GM12878 (cell line): ENCODE measurements around the gene TIMM17B. TPM values are rescaled to one million over a fixed set of nuclear protein-coding genes. Genes with fewer than 3 reads are reported as not detected.

ENCODE experiments used
- ASH2L ChIP-seq: fragments of 300-600, 200-600 bp; sonication (generic); IDR thresholded peaks from 2 replicates; pipeline ENCODE4 v1.6.1; 2017; ENCODE audit warnings: low read depth, mild to moderate bottlenecking, borderline replicate concordance
- EED ChIP-seq: sonication (generic); IDR thresholded peaks from 2 replicates; pipeline ENCODE4 v1.6.1; 2016; ENCODE audit warnings: antibody characterized with exemption, low read depth
- EGR1 ChIP-seq, 2 experiments: IDR thresholded peaks; 1 replicate in 1 of 2; 2 replicates in 1 of 2; pipeline ENCODE4 v1.6.1; 2011 to 2012; ENCODE audit warnings: low read depth in 2 of 2, low read length in 2 of 2, borderline replicate concordance in 1 of 2, mild to moderate bottlenecking in 1 of 2, moderate library complexity in 1 of 2
- EP300 ChIP-seq, 2 experiments: fragments of 150-350 bp in 1 of 2; IDR thresholded peaks; 2 replicates each; pipeline ENCODE4 v1.6.1; 2011 to 2012; ENCODE audit warnings: low read depth in 2 of 2, low read length in 2 of 2, borderline replicate concordance in 1 of 2, improper control_type of control experiment in 1 of 2, inconsistent platforms in 1 of 2; ENCODE audit not compliant: control insufficient read depth in 1 of 2
- GATAD2B ChIP-seq: fragments of 450-650 bp; conservative IDR thresholded peaks from 2 replicates; pipeline ENCODE4 v1.6.1; 2017; ENCODE audit warnings: low read depth, mild to moderate bottlenecking, moderate library complexity
- HCFC1 ChIP-seq: fragments of 150-350 bp; IDR thresholded peaks from 2 replicates; pipeline ENCODE4 v1.6.1; 2014; ENCODE audit warnings: low read length
- MEF2A ChIP-seq: IDR thresholded peaks from 2 replicates; pipeline ENCODE4 v1.6.1; 2011; ENCODE audit warnings: low read depth, mild to moderate bottlenecking, low read length, moderate library complexity; ENCODE audit not compliant: insufficient read depth
- MYB ChIP-seq: fragments of 150-350 bp; IDR thresholded peaks from 2 replicates; pipeline ENCODE4 v1.6.1; 2014; ENCODE audit warnings: mild to moderate bottlenecking, low read depth, low read length, borderline replicate concordance
- NFIC ChIP-seq: IDR thresholded peaks from 2 replicates; pipeline ENCODE4 v1.6.1; 2012; ENCODE audit warnings: low read depth, mild to moderate bottlenecking, inconsistent platforms, low read length, moderate library complexity
- NR2C1 ChIP-seq: fragments of 450-650 bp; IDR thresholded peaks from 2 replicates; pipeline ENCODE4 v1.6.1; 2017; ENCODE audit warnings: antibody characterized with exemption, mild to moderate bottlenecking, moderate library complexity
- POLR2A ChIP-seq: IDR thresholded peaks from 2 replicates; pipeline ENCODE4 v1.6.1; 2011; ENCODE audit warnings: low read depth, mild to moderate bottlenecking, low read length
- RELA ChIP-seq: fragments of 450-650 bp; IDR thresholded peaks from 2 replicates; pipeline ENCODE4 v1.8.0; 2014; ENCODE audit warnings: borderline replicate concordance; ENCODE audit not compliant: partially characterized antibody
- SREBF2 ChIP-seq: IDR thresholded peaks from 2 replicates; pipeline ENCODE4 v1.6.1; 2012; ENCODE audit warnings: mild to moderate bottlenecking, low read length
- STAT1 ChIP-seq: fragments of 450-650 bp; conservative IDR thresholded peaks from 2 replicates; pipeline ENCODE4 v1.6.1; 2014; ENCODE audit warnings: antibody characterized with exemption, mild to moderate bottlenecking
- ZNF207 ChIP-seq: fragments of 450-650 bp; IDR thresholded peaks from 2 replicates; pipeline ENCODE4 v1.6.1; 2014; ENCODE audit warnings: antibody characterized with exemption, mild to moderate bottlenecking, borderline replicate concordance
- polyA plus RNA-seq, 11 experiments: library from polyadenylated mRNA; depleted of rRNA in 4 of 11; unstranded in 6 of 11; stranded (reverse) in 5 of 11; fragments of >200 nt; fragmentation: Nextera tagmentation in 4 of 11; fragmentation: Illumina TruSeq in 1 of 11; extraction: Ambion mirVana in 4 of 11; extraction: Trizol in 1 of 11; gene quantifications; 1 replicate in 1 of 11; 2 replicates in 10 of 11; pipeline versions ENCODE4 v1.2.1 to v1.2.3, GENCODE V29; 2011 to 2016; ENCODE audit warnings: inconsistent platforms in 2 of 11, missing spikeins in 2 of 11, low read depth in 1 of 11
- total RNA-seq, 4 experiments: library from RNA; depleted of rRNA in 3 of 4; stranded (reverse); fragments of >200 nt in 3 of 4; fragmentation: Illumina TruSeq in 1 of 4; extraction: Trizol in 1 of 4; gene quantifications; 2 replicates each; pipeline versions ENCODE4 v1.2.1 to v1.2.3, GENCODE V29; 2013 to 2021
- TF ChIP-seq, protein P1 (sequence below): fragments of 450-650 bp; IDR thresholded peaks from 2 replicates; pipeline ENCODE4 v1.6.1; 2017; ENCODE audit warnings: mild to moderate bottlenecking, low read depth, inconsistent platforms; ENCODE audit not compliant: poor library complexity, severe bottlenecking
- TF ChIP-seq, protein P2 (sequence below): fragments of 150-350 bp; IDR thresholded peaks from 2 replicates; pipeline ENCODE4 v1.6.1; 2014; ENCODE audit warnings: mild to moderate bottlenecking, low read depth, low read length
- TF ChIP-seq, protein P3 (sequence below): IDR thresholded peaks from 2 replicates; pipeline ENCODE4 v1.6.1; 2012; ENCODE audit warnings: low read depth, low read length, improper control_type of control experiment
- TF ChIP-seq, protein P4 (sequence below): fragments of 450-650 bp; IDR thresholded peaks from 2 replicates; pipeline ENCODE4 v1.6.1; 2017; ENCODE audit warnings: mild to moderate bottlenecking, moderate library complexity

Gene TIMM17B
- total and polyA plus RNA-seq, 10 of the 15 experiments (the other 5 are each of a cell fraction or from before 2014, with no cell fraction given): 4.5 to 88.7 (median 47.5) TPM

DNA sequence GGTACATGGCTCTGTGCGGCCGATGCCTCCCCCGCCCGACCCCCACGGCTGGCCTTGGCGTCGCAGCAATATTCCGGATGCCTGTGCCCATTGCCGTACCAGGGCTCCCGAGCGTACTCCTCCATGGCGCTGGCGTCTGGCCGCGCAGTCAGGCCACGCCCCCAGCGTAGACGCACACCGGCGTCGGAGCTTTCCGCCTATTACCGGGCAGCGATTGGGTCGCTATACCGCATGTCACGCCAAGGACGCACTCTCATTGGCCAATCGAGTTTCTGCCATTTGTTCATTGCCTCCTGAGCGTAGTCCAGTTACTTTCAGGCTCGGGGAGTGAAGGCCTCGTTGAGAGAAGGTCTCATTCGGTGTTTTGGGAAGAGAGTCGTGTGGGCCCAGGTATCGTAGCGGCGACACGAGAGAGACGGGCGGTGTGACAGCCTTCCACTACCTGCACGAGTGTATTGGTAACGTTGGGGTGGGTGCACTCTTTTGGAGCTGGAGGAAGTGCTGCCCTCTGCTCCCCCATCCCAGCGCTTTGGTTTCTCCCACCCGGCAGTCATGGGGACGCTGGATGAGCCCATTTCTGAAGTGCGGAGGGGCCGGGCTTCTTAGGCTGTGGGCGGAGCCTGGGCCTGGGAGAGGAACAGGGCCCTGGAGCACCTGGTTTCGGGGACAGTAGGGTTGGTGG is at the start of gene TIMM17B, which contains the start of gene PQBP1 (continued):
- TF ChIP-seq EP300 (IDR thresholded peaks at IDR 0.05; ENCODE audit: borderline replicate concordance in 1 of 2, control insufficient read depth in 1 of 2, low read depth in 2 of 2, low read length in 2 of 2) (no peak), SREBF2 (no peak), EED (no peak; the same call in 1 of the 2 replicates), HCFC1 (no peak; the same call in 1 of the 2 replicates), STAT1 (no peak), GATAD2B (no peak), MEF2A (no peak), EGR1 (IDR thresholded peaks at IDR 0.05; ENCODE audit: borderline replicate concordance in 1 of 2, low read depth in 2 of 2, low read length in 2 of 2) (0 out of 3 replicates have a peak, but pooled peaks of 1 of the 2 experiments have one; percentile 19), NFIC (no peak), ASH2L (no peak), POLR2A (peak; percentile 86), ZNF207 (0 out of 2 replicates have a peak, but pooled peaks have one; percentile 31), MYB (no peak), NR2C1 (no peak), RELA (no peak)
- TF ChIP-seq, protein P1, sequence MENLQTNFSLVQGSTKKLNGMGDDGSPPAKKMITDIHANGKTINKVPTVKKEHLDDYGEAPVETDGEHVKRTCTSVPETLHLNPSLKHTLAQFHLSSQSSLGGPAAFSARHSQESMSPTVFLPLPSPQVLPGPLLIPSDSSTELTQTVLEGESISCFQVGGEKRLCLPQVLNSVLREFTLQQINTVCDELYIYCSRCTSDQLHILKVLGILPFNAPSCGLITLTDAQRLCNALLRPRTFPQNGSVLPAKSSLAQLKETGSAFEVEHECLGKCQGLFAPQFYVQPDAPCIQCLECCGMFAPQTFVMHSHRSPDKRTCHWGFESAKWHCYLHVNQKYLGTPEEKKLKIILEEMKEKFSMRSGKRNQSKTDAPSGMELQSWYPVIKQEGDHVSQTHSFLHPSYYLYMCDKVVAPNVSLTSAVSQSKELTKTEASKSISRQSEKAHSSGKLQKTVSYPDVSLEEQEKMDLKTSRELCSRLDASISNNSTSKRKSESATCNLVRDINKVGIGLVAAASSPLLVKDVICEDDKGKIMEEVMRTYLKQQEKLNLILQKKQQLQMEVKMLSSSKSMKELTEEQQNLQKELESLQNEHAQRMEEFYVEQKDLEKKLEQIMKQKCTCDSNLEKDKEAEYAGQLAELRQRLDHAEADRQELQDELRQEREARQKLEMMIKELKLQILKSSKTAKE: peak; percentile 61
- TF ChIP-seq, protein P2, sequence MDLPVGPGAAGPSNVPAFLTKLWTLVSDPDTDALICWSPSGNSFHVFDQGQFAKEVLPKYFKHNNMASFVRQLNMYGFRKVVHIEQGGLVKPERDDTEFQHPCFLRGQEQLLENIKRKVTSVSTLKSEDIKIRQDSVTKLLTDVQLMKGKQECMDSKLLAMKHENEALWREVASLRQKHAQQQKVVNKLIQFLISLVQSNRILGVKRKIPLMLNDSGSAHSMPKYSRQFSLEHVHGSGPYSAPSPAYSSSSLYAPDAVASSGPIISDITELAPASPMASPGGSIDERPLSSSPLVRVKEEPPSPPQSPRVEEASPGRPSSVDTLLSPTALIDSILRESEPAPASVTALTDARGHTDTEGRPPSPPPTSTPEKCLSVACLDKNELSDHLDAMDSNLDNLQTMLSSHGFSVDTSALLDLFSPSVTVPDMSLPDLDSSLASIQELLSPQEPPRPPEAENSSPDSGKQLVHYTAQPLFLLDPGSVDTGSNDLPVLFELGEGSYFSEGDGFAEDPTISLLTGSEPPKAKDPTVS: no peak
- TF ChIP-seq, protein P3, sequence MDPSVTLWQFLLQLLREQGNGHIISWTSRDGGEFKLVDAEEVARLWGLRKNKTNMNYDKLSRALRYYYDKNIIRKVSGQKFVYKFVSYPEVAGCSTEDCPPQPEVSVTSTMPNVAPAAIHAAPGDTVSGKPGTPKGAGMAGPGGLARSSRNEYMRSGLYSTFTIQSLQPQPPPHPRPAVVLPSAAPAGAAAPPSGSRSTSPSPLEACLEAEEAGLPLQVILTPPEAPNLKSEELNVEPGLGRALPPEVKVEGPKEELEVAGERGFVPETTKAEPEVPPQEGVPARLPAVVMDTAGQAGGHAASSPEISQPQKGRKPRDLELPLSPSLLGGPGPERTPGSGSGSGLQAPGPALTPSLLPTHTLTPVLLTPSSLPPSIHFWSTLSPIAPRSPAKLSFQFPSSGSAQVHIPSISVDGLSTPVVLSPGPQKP: no peak
- TF ChIP-seq, protein P4, sequence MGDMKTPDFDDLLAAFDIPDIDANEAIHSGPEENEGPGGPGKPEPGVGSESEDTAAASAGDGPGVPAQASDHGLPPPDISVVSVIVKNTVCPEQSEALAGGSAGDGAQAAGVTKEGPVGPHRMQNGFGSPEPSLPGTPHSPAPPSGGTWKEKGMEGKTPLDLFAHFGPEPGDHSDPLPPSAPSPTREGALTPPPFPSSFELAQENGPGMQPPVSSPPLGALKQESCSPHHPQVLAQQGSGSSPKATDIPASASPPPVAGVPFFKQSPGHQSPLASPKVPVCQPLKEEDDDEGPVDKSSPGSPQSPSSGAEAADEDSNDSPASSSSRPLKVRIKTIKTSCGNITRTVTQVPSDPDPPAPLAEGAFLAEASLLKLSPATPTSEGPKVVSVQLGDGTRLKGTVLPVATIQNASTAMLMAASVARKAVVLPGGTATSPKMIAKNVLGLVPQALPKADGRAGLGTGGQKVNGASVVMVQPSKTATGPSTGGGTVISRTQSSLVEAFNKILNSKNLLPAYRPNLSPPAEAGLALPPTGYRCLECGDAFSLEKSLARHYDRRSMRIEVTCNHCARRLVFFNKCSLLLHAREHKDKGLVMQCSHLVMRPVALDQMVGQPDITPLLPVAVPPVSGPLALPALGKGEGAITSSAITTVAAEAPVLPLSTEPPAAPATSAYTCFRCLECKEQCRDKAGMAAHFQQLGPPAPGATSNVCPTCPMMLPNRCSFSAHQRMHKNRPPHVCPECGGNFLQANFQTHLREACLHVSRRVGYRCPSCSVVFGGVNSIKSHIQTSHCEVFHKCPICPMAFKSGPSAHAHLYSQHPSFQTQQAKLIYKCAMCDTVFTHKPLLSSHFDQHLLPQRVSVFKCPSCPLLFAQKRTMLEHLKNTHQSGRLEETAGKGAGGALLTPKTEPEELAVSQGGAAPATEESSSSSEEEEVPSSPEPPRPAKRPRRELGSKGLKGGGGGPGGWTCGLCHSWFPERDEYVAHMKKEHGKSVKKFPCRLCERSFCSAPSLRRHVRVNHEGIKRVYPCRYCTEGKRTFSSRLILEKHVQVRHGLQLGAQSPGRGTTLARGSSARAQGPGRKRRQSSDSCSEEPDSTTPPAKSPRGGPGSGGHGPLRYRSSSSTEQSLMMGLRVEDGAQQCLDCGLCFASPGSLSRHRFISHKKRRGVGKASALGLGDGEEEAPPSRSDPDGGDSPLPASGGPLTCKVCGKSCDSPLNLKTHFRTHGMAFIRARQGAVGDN: 0 out of 2 replicates have a peak, but pooled peaks have one; percentile 37
